Measurements from ENCODE around the gene IFNB1. TPM values are rescaled to one million over a fixed set of nuclear protein-coding genes. Genes with fewer than 3 reads are reported as not detected.

Gene IFNB1
- polyA plus RNA-seq, 1 of the 3 experiments (the other 2 are of a cell fraction), result not detected

DNA sequence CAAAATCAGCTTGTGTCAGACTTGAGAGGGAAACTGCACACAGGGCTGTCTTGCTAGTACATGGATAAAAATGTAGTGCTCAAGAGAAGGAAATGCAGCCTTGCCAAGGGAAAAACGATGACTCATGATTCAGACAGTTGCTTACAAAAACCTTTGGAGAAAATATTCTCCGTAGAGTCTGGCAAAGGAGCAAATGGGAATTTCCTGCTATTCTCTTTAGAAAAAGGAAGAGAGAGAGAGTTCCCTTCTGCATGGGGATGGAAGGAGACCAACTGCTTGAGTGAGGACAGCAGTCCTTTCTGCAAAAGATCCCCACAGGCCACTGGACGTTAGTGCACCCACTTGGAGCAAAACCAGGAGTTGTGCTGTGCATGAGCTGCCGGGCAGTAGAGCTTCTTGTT lies 7.6 kb downstream of the IFNB1 start (continued):
- no peak for TF ChIP-seq FOXM1 (IDR thresholded peaks at IDR 0.05; ENCODE audit: low read depth)

DNA sequence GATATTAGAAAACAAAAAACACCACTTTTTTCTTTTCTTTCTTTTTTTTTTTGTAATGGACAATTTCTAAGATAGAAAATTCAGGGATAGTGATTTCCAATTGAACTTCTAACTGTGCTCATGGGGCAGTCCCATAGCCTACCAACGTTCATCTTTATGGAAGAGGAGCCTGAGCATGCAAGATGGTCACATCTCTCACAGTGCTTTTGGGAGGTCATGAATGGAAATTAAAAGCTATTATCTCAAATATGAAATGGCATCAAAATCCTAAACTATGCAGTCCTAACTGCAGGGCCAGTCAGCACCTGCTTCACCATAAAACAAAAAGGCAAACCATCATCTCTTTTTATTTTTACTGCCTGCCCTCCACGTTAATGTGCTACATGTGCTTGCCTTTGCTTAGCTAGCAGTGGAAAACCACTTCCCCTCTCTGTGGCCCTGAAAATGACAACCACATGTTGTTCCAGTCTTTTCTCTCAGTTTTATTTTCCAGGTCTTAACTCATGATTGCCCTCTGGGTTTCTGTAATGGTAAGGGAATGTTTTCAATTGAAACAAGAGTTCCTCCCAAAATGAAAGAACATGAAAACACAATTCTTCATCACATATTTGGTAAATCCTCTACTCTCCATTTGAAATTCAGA lies 16.7 kb downstream of the IFNB1 start:
- no peaks in the 10 kb centered on the region for H3K36me3 ChIP-seq (replicated peaks in 1 of 2; ENCODE audit: control insufficient read depth in 1 of 2, insufficient read depth in 2 of 2, low read length in 1 of 2)
- TF ChIP-seq, protein P1, sequence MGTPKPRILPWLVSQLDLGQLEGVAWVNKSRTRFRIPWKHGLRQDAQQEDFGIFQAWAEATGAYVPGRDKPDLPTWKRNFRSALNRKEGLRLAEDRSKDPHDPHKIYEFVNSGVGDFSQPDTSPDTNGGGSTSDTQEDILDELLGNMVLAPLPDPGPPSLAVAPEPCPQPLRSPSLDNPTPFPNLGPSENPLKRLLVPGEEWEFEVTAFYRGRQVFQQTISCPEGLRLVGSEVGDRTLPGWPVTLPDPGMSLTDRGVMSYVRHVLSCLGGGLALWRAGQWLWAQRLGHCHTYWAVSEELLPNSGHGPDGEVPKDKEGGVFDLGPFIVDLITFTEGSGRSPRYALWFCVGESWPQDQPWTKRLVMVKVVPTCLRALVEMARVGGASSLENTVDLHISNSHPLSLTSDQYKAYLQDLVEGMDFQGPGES (IDR thresholded peaks at IDR 0.05; ENCODE audit: low read depth, low read length), result no peak
- TF ChIP-seq GABPA (IDR thresholded peaks at IDR 0.05; ENCODE audit: low read depth) (no peak), TAF1 (IDR thresholded peaks at IDR 0.05; ENCODE audit: borderline replicate concordance, low read depth, low read length) (no peak), MEF2A (IDR thresholded peaks at IDR 0.05; ENCODE audit: borderline replicate concordance, low read depth) (no peak), RFX5 (IDR thresholded peaks at IDR 0.05; ENCODE audit: low read length) (no peak), MXI1 (IDR thresholded peaks at IDR 0.05; ENCODE audit: low read depth, low read length) (peak; percentile 82), SIN3A (IDR thresholded peaks at IDR 0.05; ENCODE audit: borderline replicate concordance, low read depth, low read length) (no peak), GATA2 (CRISPR knock-in tag; IDR thresholded peaks at IDR 0.05) (no peak), RAD21 (IDR thresholded peaks at IDR 0.05; ENCODE audit: low read length) (peak; percentile 15; the same call in 1 of the 2 replicates), JUND (IDR thresholded peaks at IDR 0.05) (no peak), ELF1 (IDR thresholded peaks at IDR 0.05) (no peak), NRF1 (IDR thresholded peaks at IDR 0.05; ENCODE audit: low read depth, low read length) (no peak), EZH2phosphoT487 (IDR thresholded peaks at IDR 0.05; ENCODE audit: borderline replicate concordance, low read depth) (no peak), EP300 (IDR thresholded peaks at IDR 0.05; ENCODE audit: borderline replicate concordance in 1 of 2, low read depth in 1 of 2, low read length in 1 of 2) (no peak), RCOR1 (IDR thresholded peaks at IDR 0.05; ENCODE audit: low read length) (no peak), TCF12 (IDR thresholded peaks at IDR 0.05) (peak; percentile 38; the same call in 1 of the 2 replicates)
- TF ChIP-seq, protein P2, sequence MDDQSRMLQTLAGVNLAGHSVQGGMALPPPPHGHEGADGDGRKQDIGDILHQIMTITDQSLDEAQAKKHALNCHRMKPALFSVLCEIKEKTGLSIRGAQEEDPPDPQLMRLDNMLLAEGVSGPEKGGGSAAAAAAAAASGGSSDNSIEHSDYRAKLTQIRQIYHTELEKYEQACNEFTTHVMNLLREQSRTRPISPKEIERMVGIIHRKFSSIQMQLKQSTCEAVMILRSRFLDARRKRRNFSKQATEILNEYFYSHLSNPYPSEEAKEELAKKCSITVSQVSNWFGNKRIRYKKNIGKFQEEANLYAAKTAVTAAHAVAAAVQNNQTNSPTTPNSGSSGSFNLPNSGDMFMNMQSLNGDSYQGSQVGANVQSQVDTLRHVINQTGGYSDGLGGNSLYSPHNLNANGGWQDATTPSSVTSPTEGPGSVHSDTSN (IDR thresholded peaks at IDR 0.05), result no peak
- TF ChIP-seq, protein P3, sequence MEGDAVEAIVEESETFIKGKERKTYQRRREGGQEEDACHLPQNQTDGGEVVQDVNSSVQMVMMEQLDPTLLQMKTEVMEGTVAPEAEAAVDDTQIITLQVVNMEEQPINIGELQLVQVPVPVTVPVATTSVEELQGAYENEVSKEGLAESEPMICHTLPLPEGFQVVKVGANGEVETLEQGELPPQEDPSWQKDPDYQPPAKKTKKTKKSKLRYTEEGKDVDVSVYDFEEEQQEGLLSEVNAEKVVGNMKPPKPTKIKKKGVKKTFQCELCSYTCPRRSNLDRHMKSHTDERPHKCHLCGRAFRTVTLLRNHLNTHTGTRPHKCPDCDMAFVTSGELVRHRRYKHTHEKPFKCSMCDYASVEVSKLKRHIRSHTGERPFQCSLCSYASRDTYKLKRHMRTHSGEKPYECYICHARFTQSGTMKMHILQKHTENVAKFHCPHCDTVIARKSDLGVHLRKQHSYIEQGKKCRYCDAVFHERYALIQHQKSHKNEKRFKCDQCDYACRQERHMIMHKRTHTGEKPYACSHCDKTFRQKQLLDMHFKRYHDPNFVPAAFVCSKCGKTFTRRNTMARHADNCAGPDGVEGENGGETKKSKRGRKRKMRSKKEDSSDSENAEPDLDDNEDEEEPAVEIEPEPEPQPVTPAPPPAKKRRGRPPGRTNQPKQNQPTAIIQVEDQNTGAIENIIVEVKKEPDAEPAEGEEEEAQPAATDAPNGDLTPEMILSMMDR (IDR thresholded peaks at IDR 0.05), result no peak
- TF ChIP-seq, protein P4, sequence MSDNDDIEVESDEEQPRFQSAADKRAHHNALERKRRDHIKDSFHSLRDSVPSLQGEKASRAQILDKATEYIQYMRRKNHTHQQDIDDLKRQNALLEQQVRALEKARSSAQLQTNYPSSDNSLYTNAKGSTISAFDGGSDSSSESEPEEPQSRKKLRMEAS (IDR thresholded peaks at IDR 0.05; ENCODE audit: low read depth), result no peak
- H3K27ac ChIP-seq (ENCODE audit: low read depth in 2 of 2, low read length in 1 of 2), result peak overlapping the region in 1 of 2 experiments; percentile 39; a peak in 1 of 4 replicates
- no peak overlapping the region for H3K9ac ChIP-seq
- no peaks in the 10 kb centered on the region for H3K9me3 ChIP-seq
- H3K79me2 ChIP-seq (ENCODE audit: insufficient read depth), result no peaks in the 10 kb centered on the region
- POLR2A ChIA-PET, result no interaction called here
- H4K20me1 ChIP-seq (ENCODE audit: insufficient read depth), result no peaks in the 10 kb centered on the region
- CTCF ChIA-PET, result interaction anchor here (1.0 to 1.8 kb wide), 2 partner anchors 27 to 50 kb away, joined by 3 to 6 read pairs; no protein-coding TSS in a partner anchor
- 23% methylated on average over 2 of the region's 2 CpGs for WGBS (ENCODE audit: low lambda C conversion rate)
- H3K4me2 ChIP-seq, result no peak overlapping the region
- H3K9me2 ChIP-seq, result no peaks in the 10 kb centered on the region
- H3K4me1 ChIP-seq (ENCODE audit: control insufficient read depth in 1 of 2, insufficient read depth in 2 of 2, low read depth in 1 of 2, low read length in 1 of 2), result peaks cover 0 to 4% of the 10 kb centered on the region in 2 experiments; a peak in 2 of 4 replicates
- H3K4me3 ChIP-seq (ENCODE audit: low read depth in 2 of 2, low read length in 1 of 2), result no peak overlapping the region
- H2AFZ ChIP-seq (ENCODE audit: low read depth), result no peak overlapping the region
- no peaks in the 10 kb centered on the region for H3F3A ChIP-seq (replicated peaks; ENCODE audit: insufficient read depth)
- H3K27me3 ChIP-seq (ENCODE audit: insufficient read depth), result no peaks in the 10 kb centered on the region
- no peak for DNase-seq
